ENCODE results near the gene SPDEF. TPM values are rescaled to one million over a fixed set of nuclear protein-coding genes. Genes with fewer than 3 reads are reported as not detected.

Gene SPDEF
- total RNA-seq, 2 donors from 2014 or later = not detected

DNA sequence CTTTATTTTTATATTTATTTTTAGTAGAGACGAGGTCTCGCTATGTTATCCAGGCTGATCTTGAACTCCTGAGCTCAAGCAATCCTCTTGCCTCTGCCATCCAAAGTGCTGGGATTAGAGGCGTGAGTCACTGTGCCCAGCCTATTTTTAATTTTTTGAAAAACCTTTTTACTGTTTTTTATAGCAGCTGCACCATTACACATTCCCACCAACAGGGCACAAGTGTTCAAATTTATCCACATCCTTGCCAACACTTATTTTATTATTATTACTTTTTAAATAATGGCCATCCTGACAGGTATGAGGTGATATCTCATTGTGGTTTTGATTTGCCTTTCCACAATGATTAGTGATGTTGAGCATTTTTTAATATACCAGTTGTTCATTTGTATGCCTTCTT is 47.7 kb downstream of the SPDEF start:
- Histone ChIP-seq H3K4me3 (no peak overlapping the region), H3K4me1 (no peaks in the 10 kb centered on the region), H3K9me3 (no peaks in the 10 kb centered on the region), H3K36me3 (replicated peaks in 1 of 2; ENCODE audit: insufficient read depth in 1 of 2, low read depth in 2 of 2) (no peaks in the 10 kb centered on the region), H3K27me3 (no peaks in the 10 kb centered on the region), H3K27ac (no peak overlapping the region)
- no peak for DNase-seq
- intact Hi-C loops (cut with DNase I) = no loop called here
- WGBS, 2 donors = 99% methylated on average over 3 of the region's 3 CpGs
- ATAC-seq = no peak
- no peak for TF ChIP-seq POLR2A (IDR thresholded peaks at IDR 0.05)
- TF ChIP-seq, protein P1, sequence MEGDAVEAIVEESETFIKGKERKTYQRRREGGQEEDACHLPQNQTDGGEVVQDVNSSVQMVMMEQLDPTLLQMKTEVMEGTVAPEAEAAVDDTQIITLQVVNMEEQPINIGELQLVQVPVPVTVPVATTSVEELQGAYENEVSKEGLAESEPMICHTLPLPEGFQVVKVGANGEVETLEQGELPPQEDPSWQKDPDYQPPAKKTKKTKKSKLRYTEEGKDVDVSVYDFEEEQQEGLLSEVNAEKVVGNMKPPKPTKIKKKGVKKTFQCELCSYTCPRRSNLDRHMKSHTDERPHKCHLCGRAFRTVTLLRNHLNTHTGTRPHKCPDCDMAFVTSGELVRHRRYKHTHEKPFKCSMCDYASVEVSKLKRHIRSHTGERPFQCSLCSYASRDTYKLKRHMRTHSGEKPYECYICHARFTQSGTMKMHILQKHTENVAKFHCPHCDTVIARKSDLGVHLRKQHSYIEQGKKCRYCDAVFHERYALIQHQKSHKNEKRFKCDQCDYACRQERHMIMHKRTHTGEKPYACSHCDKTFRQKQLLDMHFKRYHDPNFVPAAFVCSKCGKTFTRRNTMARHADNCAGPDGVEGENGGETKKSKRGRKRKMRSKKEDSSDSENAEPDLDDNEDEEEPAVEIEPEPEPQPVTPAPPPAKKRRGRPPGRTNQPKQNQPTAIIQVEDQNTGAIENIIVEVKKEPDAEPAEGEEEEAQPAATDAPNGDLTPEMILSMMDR (IDR thresholded peaks at IDR 0.05) = no peak

DNA sequence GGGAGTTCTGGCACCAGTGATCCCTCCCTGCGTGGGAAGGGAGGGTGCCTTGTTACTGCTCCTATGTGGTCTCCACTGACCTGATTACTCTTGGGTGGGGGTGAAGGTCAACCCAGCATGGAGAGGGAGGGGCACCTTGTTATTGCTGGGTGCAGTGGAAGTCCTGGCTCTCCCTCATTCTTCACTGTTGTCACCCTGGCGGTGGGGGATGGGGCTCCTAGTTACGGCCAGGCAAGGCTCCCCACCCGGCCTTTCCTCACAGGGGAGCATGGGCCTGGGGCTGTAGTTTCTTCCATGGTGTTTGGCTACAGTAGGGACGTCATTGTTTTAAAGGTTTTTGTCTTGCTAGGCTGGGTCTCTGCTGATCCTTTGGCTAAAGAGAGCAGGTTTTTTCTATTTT is 49.4 kb downstream of the SPDEF start:
- Histone ChIP-seq H3K4me1 (no peaks in the 10 kb centered on the region), H3K9me3 (no peaks in the 10 kb centered on the region), H3K36me3 (replicated peaks in 1 of 2; ENCODE audit: insufficient read depth in 1 of 2, low read depth in 2 of 2) (no peaks in the 10 kb centered on the region), H3K27ac (no peak overlapping the region), H3K4me3 (no peak overlapping the region), H3K27me3 (no peaks in the 10 kb centered on the region)
- ATAC-seq (no peak), DNase-seq (no peak)
- intact Hi-C loops (cut with DNase I) = no loop called here
- TF ChIP-seq, protein P1 (IDR thresholded peaks at IDR 0.05) = no peak
- TF ChIP-seq POLR2A (IDR thresholded peaks at IDR 0.05) = no peak
- WGBS, 2 donors = 71 to 77% methylated on average over 4 to 5 of the region's 5 CpGs

DNA sequence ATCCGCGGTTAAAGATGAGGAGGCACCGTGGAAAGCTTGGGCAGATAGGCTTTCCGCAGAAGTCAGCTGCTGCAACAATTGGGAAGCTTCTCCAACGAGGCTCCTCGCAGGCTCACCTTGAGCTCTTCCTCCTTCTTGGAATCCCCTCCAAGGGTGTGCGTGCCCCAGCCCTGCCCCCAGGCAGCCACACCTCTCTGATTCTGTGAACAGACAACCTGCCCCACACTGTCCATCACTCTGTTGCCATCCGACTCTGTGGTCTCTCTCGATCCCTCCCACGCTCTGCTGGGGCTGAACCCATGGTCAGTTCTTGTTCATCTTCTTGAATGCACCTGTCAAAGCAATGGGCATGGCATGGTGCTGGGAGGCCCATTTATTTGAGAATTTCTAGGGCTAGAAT is 58.7 kb downstream of the SPDEF start:
- TF ChIP-seq POLR2A (IDR thresholded peaks at IDR 0.05) = no peak
- TF ChIP-seq, protein P1 (IDR thresholded peaks at IDR 0.05) = no peak
- 77 to 87% methylated on average over 10 of the region's 10 CpGs for WGBS, 2 donors
- no peaks in the 10 kb centered on the region for H3K27me3 ChIP-seq
- intact Hi-C loops (cut with DNase I) = no loop called here
- H3K4me1 ChIP-seq = no peaks in the 10 kb centered on the region
- H3K36me3 ChIP-seq (replicated peaks in 1 of 2; ENCODE audit: insufficient read depth in 1 of 2, low read depth in 2 of 2) = no peaks in the 10 kb centered on the region
- H3K9me3 ChIP-seq = peaks cover 0 to 4% (median 0%) of the 10 kb centered on the region in 3 donors
- no peak for DNase-seq
- H3K27ac ChIP-seq = no peak overlapping the region
- no peak for ATAC-seq
- no peak overlapping the region for H3K4me3 ChIP-seq

DNA sequence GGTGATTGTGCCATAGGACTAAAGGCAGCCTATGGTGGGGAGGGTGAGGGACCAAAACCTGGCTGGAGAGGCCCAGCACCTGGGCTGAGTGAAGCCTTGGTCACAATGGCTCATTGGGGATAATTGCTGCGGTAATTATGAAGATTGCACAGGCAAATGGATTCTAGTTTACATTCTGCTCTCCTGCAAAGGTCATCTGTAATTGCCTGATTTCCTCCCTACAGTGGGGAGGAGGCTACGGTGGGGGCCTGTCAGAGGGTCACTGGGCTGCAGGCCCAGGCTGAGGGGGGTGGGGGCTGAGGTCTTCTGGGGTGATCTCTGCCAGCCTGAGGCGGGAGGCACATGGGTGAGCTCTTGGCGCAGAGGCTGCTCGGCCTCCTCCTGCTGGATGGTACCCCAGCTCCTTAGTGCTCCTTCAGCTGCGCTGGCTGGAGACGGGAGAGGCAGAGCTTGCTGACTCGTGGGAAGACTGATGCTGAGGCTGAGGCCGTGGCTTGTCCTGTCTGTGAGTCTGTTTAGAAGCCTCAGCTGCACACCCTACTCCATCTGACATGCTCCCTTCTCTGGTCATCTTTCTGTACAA is 59.9 kb downstream of the SPDEF start:
- H3K36me3 ChIP-seq (replicated peaks in 1 of 2; ENCODE audit: insufficient read depth in 1 of 2, low read depth in 2 of 2) = no peaks in the 10 kb centered on the region
- H3K27ac ChIP-seq = no peak overlapping the region
- no peaks in the 10 kb centered on the region for H3K4me1 ChIP-seq
- WGBS, 2 donors = 56 to 74% methylated on average over 3 to 9 of the region's 9 CpGs
- no peak for TF ChIP-seq POLR2A (IDR thresholded peaks at IDR 0.05)
- TF ChIP-seq, protein P1 (IDR thresholded peaks at IDR 0.05) = no peak
- DNase-seq (no peak), ATAC-seq (no peak)
- H3K27me3 ChIP-seq = no peaks in the 10 kb centered on the region
- intact Hi-C loops (cut with DNase I) = no loop called here
- peaks cover 0 to 4% (median 0%) of the 10 kb centered on the region in 3 donors for H3K9me3 ChIP-seq
- no peak overlapping the region for H3K4me3 ChIP-seq

DNA sequence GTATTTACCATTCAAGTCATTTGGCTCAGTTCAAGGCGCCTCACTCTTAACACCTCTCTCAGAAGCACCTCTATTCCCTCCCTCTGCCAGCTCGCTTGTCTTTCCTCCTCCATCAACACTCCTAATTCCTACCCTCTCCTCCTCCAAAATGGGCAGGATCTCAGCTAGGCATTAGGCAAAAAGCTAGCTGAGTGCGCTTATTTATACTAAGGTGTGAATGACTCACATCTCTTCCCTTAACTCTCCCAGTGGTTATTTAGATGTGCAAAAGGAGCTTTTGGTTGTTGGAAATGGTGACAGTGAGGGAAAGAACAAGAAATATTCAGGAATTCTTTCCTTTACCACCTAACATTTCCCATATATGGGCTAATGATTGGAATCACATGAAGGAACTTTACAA is 61.2 kb downstream of the SPDEF start:
- DNase-seq = no peak
- no peaks in the 10 kb centered on the region for H3K4me1 ChIP-seq
- 68 to 86% methylated on average over 3 of the region's 3 CpGs for WGBS, 2 donors
- H3K27ac ChIP-seq = no peak overlapping the region
- no peaks in the 10 kb centered on the region for H3K36me3 ChIP-seq (replicated peaks in 1 of 2; ENCODE audit: insufficient read depth in 1 of 2, low read depth in 2 of 2)
- intact Hi-C loops (cut with DNase I) = no loop called here
- TF ChIP-seq POLR2A (IDR thresholded peaks at IDR 0.05) = no peak
- TF ChIP-seq, protein P1 (IDR thresholded peaks at IDR 0.05) = no peak
- no peaks in the 10 kb centered on the region for H3K27me3 ChIP-seq
- ATAC-seq = no peak
- no peaks in the 10 kb centered on the region for H3K9me3 ChIP-seq
- H3K4me3 ChIP-seq = no peak overlapping the region

All from body of pancreas (tissue), 4 donors.